ENCODE results near the gene PCDHGB3.
A peak's percentile ranks its signal among the peaks of the same experiment; 100 is the strongest.

The PCDHGB3 gene

DNA sequence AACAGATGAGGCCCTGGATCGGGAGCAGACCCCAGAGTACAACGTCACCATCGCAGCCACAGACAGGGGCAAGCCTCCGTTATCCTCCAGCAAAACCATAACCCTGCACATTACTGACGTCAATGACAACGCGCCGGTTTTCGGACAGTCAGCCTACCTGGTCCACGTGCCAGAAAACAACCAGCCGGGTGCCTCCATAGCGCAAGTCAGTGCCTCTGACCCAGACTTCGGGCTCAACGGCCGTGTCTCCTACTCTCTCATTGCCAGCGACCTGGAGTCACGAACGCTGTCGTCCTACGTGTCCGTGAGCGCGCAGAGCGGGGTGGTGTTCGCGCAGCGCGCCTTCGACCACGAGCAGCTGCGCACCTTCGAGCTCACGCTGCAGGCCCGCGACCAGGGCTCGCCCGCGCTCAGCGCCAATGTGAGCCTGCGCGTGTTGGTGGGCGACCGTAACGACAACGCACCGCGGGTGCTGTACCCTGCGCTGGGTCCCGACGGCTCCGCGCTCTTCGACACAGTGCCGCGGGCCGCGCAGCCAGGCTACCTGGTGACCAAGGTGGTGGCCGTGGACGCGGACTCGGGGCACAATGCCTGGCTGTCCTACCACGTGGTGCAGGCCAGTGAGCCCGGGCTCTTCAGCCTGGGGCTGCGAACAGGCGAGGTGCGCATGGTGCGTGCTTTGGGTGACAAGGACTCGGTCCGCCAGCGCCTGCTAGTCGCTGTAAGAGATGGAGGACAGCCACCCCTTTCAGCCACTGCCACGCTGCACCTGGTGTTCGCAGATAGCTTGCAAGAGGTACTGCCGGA is 49.2 kb downstream of the PCDHGB3 start:
- TF ChIP-seq, protein P1, sequence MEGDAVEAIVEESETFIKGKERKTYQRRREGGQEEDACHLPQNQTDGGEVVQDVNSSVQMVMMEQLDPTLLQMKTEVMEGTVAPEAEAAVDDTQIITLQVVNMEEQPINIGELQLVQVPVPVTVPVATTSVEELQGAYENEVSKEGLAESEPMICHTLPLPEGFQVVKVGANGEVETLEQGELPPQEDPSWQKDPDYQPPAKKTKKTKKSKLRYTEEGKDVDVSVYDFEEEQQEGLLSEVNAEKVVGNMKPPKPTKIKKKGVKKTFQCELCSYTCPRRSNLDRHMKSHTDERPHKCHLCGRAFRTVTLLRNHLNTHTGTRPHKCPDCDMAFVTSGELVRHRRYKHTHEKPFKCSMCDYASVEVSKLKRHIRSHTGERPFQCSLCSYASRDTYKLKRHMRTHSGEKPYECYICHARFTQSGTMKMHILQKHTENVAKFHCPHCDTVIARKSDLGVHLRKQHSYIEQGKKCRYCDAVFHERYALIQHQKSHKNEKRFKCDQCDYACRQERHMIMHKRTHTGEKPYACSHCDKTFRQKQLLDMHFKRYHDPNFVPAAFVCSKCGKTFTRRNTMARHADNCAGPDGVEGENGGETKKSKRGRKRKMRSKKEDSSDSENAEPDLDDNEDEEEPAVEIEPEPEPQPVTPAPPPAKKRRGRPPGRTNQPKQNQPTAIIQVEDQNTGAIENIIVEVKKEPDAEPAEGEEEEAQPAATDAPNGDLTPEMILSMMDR (conservative IDR thresholded peaks at IDR 0.05; ENCODE audit: low read length) = no peak
- H3K4me3 ChIP-seq (ENCODE audit: low read length) = no peak overlapping the region
- no peak for DNase-seq (ENCODE audit: low read depth)

DNA sequence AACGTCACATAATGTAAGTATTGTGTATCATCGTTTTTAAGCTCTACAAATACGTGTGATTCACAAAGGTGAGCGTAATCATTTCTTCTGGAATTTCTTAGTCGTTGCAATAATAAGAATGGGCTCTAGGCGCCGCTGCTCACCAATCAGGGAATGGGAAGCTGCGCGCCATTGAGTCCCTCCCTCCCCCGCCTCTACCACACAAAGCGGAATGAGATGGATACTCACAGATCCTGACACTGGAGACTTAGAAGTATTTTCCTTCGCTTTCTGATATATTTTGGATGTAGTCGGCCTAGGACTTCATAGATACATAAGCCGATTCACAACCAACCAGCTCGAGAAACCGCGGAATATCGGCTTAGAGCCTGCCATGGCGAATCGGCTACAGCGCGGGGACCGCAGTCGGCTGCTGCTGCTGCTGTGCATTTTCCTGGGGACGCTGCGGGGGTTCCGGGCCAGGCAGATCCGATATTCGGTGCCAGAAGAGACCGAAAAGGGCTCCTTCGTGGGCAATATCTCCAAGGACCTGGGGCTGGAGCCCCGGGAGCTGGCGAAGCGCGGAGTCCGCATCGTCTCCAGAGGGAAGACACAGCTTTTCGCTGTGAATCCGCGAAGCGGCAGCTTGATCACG is 50.9 kb downstream of the PCDHGB3 start, which contains the start of gene PCDHGA11:
Gene PCDHGA11, plus strand, starts transcription at position 197 of the 634 bp plus-strand sequence. Its CDS starts 177 bp downstream, at position 374.
- TF ChIP-seq, protein P1 (conservative IDR thresholded peaks at IDR 0.05; ENCODE audit: low read length) = peak; percentile 65
- DNase-seq (ENCODE audit: low read depth) = peak; percentile 63
- H3K4me3 ChIP-seq (ENCODE audit: low read length) = peak within 1 kb of the TSS; percentile 61

DNA sequence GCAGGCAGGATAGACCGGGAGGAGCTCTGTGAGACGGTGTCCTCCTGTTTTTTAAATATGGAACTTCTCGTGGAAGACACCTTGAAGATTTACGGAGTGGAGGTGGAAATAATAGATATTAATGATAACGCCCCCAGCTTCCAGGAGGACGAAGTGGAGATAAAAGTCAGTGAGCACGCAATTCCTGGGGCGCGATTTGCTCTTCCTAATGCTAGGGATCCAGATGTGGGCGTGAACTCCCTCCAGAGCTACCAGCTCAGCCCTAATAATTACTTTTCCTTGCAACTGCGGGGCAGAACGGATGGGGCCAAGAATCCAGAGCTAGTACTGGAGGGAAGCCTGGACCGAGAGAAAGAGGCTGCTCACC is 51.4 kb downstream of the PCDHGB3 start:
- DNase-seq (ENCODE audit: low read depth) = no peak
- peak overlapping the region; percentile 61 for H3K4me3 ChIP-seq (ENCODE audit: low read length)
- TF ChIP-seq, protein P1 (conservative IDR thresholded peaks at IDR 0.05; ENCODE audit: low read length) = no peak

Data from AG10803 (cell line).